IPS-NIHi7 (cell line): ENCODE measurements around the gene INSR.

Source experiments
- DNase-seq: peaks from one replicate; pipeline ENCODE4 v3.0.0; 2012; ENCODE audit warnings: mixed read lengths; ENCODE audit errors: extremely low spot score

The INSR gene

GRCh38 chr19:7140137-7140536 is 154.1 kb downstream of the INSR start:
- no peak for DNase-seq

GRCh38 chr19:7139095-7139494 is 155.1 kb downstream of the INSR start:
- DNase-seq, result no peak

- no peak for DNase-seq
Measured at GRCh38 chr19:7138402-7138801, 155.8 kb downstream of the INSR start.

- no peak for DNase-seq
Measured at GRCh38 chr19:7137120-7137519, 157.1 kb downstream of the INSR start.

- no peak for DNase-seq
Measured at GRCh38 chr19:7132054-7132453, 162.2 kb downstream of the INSR start.

GRCh38 chr19:7130043-7130442 is 164.2 kb downstream of the INSR start:
- DNase-seq, result no peak

- DNase-seq, result no peak
Measured at GRCh38 chr19:7126132-7126531, 168.1 kb downstream of the INSR start.

- DNase-seq, result no peak
Measured at GRCh38 chr19:7125221-7125620, 169.0 kb downstream of the INSR start.

- DNase-seq, result no peak
Measured at GRCh38 chr19:7124782-7125181, 169.4 kb downstream of the INSR start.

GRCh38 chr19:7122701-7123100 is 171.5 kb downstream of the INSR start:
- DNase-seq, result no peak

- no peak for DNase-seq
Measured at GRCh38 chr19:7120499-7120898, 173.7 kb downstream of the INSR start.

GRCh38 chr19:7119582-7119981 is 174.6 kb downstream of the INSR start:
- no peak for DNase-seq

GRCh38 chr19:7117248-7117647 is 177.0 kb downstream of the INSR start:
- DNase-seq, result no peak

GRCh38 chr19:7115721-7116120 is 178.5 kb downstream of the INSR start:
- DNase-seq, result no peak

GRCh38 chr19:7113233-7113632 is 181.0 kb downstream of the INSR start:
- no peak for DNase-seq

GRCh38 chr19:7112675-7113074 is 181.5 kb downstream of the INSR start:
- DNase-seq, result no peak

GRCh38 chr19:7109678-7110289 is 184.4 kb downstream of the INSR start:
- DNase-seq, result peak; percentile 39

- DNase-seq, result no peak
Measured at GRCh38 chr19:7106711-7107657, 187.2 kb downstream of the INSR start.

GRCh38 chr19:7104747-7105447 is 189.3 kb downstream of the INSR start:
- DNase-seq, result no peak

- DNase-seq, result no peak
Measured at GRCh38 chr19:7101498-7102253, 192.5 kb downstream of the INSR start.

- no peak for DNase-seq
Measured at GRCh38 chr19:7099597-7099921, 194.7 kb downstream of the INSR start.
